Activated T-cell treated with anti-CD3 and anti-CD28 coated beads, Interleukin-2, amount 50 U/mL, for 48 hours (primary cell): ENCODE data around the gene COL4A6.
"Not testable (repeated sequence)": the region's sequence is repeated elsewhere in the genome, so short reads cannot be mapped to it uniquely, and the experiment has no call there.

Experiments
- DNase-seq, 2 experiments: peaks; one replicate each; pipeline ENCODE4 v3.0.0-alpha.2; 2020

The COL4A6 gene

GRCh38 chrX:108438110-108438623 lies at the start of gene COL4A6:
TSS of gene COL4A6 (minus strand) at chrX:108438422. CDS start at chrX:108438196, 226 bp downstream.
- DNase-seq: no peak

GRCh38 chrX:108485960-108486359 lies 47.7 kb upstream of the COL4A6 start:
- DNase-seq: no peak

GRCh38 chrX:108484251-108484650 lies 46.0 kb upstream of the COL4A6 start:
- no peak for DNase-seq

GRCh38 chrX:108481528-108481927 lies 43.3 kb upstream of the COL4A6 start:
- DNase-seq: not testable (repeated sequence)

GRCh38 chrX:108473979-108474378 lies 35.8 kb upstream of the COL4A6 start:
- no peak for DNase-seq

GRCh38 chrX:108468486-108468885 lies 30.3 kb upstream of the COL4A6 start:
- no peak for DNase-seq

- no peak for DNase-seq
These were observed 26.4 kb upstream of the COL4A6 start for GRCh38 chrX:108464604-108465003.

- DNase-seq: no peak
These were observed 18.8 kb upstream of the COL4A6 start for GRCh38 chrX:108456971-108457477.

GRCh38 chrX:108453841-108454240 lies 15.6 kb upstream of the COL4A6 start:
- no peak for DNase-seq

GRCh38 chrX:108447303-108447702 lies 9.1 kb upstream of the COL4A6 start:
- no peak for DNase-seq

GRCh38 chrX:108442901-108443464 lies 4.8 kb upstream of the COL4A6 start:
- no peak for DNase-seq

GRCh38 chrX:108439961-108440696 lies 1.9 kb upstream of the COL4A6 start:
- no peak for DNase-seq

- no peak for DNase-seq
These were observed 1.3 kb upstream of the COL4A6 start, which contains the start of gene COL4A5 for GRCh38 chrX:108439426-108439942. TSS of gene COL4A5 (plus strand) at chrX:108439838. CDS start at chrX:108440126, 288 bp downstream.

- no peak for DNase-seq
These were observed 693 bp downstream of the COL4A6 start for GRCh38 chrX:108437349-108438109.

GRCh38 chrX:108435261-108435660 lies 3.0 kb downstream of the COL4A6 start:
- no peak for DNase-seq

- DNase-seq: no peak
These were observed 12.0 kb downstream of the COL4A6 start for GRCh38 chrX:108426262-108426661.

- DNase-seq: no peak
These were observed 17.7 kb downstream of the COL4A6 start for GRCh38 chrX:108420481-108420880.

- no peak for DNase-seq
These were observed 18.8 kb downstream of the COL4A6 start for GRCh38 chrX:108419401-108419800.

GRCh38 chrX:108417257-108417656 lies 21.0 kb downstream of the COL4A6 start:
- no peak for DNase-seq

- no peak for DNase-seq
These were observed 22.3 kb downstream of the COL4A6 start for GRCh38 chrX:108415891-108416290.

GRCh38 chrX:108415146-108415545 lies 23.1 kb downstream of the COL4A6 start:
- DNase-seq: no peak

GRCh38 chrX:108412783-108413182 lies 25.4 kb downstream of the COL4A6 start:
- no peak for DNase-seq
